ENCODE data around the gene CAPN5. TPM values are rescaled to one million over a fixed set of nuclear protein-coding genes. Genes with fewer than 3 reads are reported as not detected.

Gene CAPN5
- 13.5 and 17.5 TPM in 2 replicates for total RNA-seq

GRCh38 chr11:77066229-77067042 lies at the start of gene CAPN5:
CAPN5 (plus strand) TSS chr11:77066971; CDS start chr11:77084887, 17,916 bp downstream.

GRCh38 chr11:77102246-77103210 lies 35.8 kb downstream of the CAPN5 start, which contains the start of gene OMP:
OMP (plus strand) TSS chr11:77102840; CDS start chr11:77102840, 0 bp downstream.

GRCh38 chr11:77127920-77128691 lies 61.3 kb downstream of the CAPN5 start, which contains the start of gene MYO7A:
MYO7A (plus strand) TSS chr11:77128246; CDS start chr11:77130635, 2,389 bp downstream.

Other genes starting within 250 kb of the CAPN5 start
- 10.1 and 16.7 TPM in 2 replicates for gene ACER3, start 206.1 kb upstream of the CAPN5 start, total RNA-seq
- gene B3GNT6, start 32.6 kb upstream of the CAPN5 start, total RNA-seq = not detected in 2 replicates
- gene OMP, start 35.9 kb downstream of the CAPN5 start, total RNA-seq = 0.75 TPM in 1 of 2 replicates, not detected in the other
- 0.11 and 0.12 TPM in 2 replicates for gene MYO7A, start 61.3 kb downstream of the CAPN5 start, total RNA-seq
- gene GDPD4, start 234.7 kb downstream of the CAPN5 start, total RNA-seq = not detected in 2 replicates

Measured in uterine smooth muscle cell (primary cell).